MM.1S (cell line): ENCODE data around the gene EP400.

Experiments
- CTCF ChIP-seq: fragments of 300-600 bp; sonication (generic); IDR thresholded peaks from 2 replicates; pipeline ENCODE4 v1.5.1; 2016; ENCODE audit warnings: antibody characterized with exemption, low read length, mixed read lengths
- EZH2 ChIP-seq: fragments of 300-600 bp; sonication (generic); optimal IDR thresholded peaks from 2 replicates; pipeline ENCODE3; 2017; ENCODE audit warnings: low read depth, mild to moderate bottlenecking, antibody characterized with exemption, low read length, mixed read lengths

DNA sequence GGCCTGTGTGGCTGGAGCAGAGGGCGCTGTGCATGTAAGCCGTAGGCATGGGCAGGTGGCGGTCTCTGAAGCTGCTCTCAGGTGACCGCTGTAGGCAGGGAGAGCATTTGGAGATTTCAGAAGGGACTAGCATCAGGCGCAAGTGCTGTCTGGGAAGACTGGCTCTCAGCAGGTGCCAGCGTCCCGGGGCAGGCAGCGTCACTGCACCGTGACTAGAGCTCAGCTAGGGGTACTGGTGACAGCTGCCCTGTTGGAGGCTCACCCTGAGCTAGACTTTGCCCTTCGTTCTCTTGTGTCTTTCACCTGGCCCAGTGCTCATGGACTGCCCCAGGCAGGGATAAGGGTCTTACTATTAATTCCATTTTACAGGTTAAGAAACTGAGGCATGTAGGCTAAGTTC lies 115.5 kb downstream of the EP400 start:
- TF ChIP-seq CTCF (no peak), EZH2 (no peak)
